ENCODE data around the gene TMEM132C.
A peak's percentile ranks its signal among the peaks of the same experiment; 100 is the strongest.

Gene TMEM132C

GRCh38 chr12:128671528-128672042 lies 404.6 kb downstream of the TMEM132C start:
- no peak for DNase-seq

GRCh38 chr12:128672428-128672827 lies 405.5 kb downstream of the TMEM132C start:
- no peak for DNase-seq

GRCh38 chr12:128672893-128673292 lies 405.9 kb downstream of the TMEM132C start:
- DNase-seq: no peak

GRCh38 chr12:128675576-128675975 lies 408.6 kb downstream of the TMEM132C start:
- DNase-seq: no peak

- no peak for DNase-seq
These were observed 413.6 kb downstream of the TMEM132C start for GRCh38 chr12:128680555-128680954.

- peak in 2 of 14 donors; percentile 9 to 56 for DNase-seq
These were observed 415.7 kb downstream of the TMEM132C start for GRCh38 chr12:128682548-128683275.

GRCh38 chr12:128684352-128684751 lies 417.4 kb downstream of the TMEM132C start:
- peak in 11 of 14 donors; percentile 2 to 74 (median 19) for DNase-seq

GRCh38 chr12:128685903-128686475 lies 419.0 kb downstream of the TMEM132C start:
- DNase-seq: peak in 1 of 14 donors; percentile 58

- DNase-seq: peak in 4 of 14 donors; percentile 8 to 90 (median 28)
These were observed 420.9 kb downstream of the TMEM132C start for GRCh38 chr12:128687851-128688250.

GRCh38 chr12:128690641-128691040 lies 423.7 kb downstream of the TMEM132C start:
- no peak for DNase-seq

- no peak for DNase-seq
These were observed 426.1 kb downstream of the TMEM132C start for GRCh38 chr12:128693115-128693514.

GRCh38 chr12:128693771-128694170 lies 426.8 kb downstream of the TMEM132C start:
- DNase-seq: no peak

GRCh38 chr12:128694445-128694844 lies 427.5 kb downstream of the TMEM132C start:
- no peak for DNase-seq

GRCh38 chr12:128695697-128696096 lies 428.7 kb downstream of the TMEM132C start:
- no peak for DNase-seq

GRCh38 chr12:128698301-128698972 lies 431.5 kb downstream of the TMEM132C start:
- no peak for DNase-seq

GRCh38 chr12:128699106-128699505 lies 432.1 kb downstream of the TMEM132C start:
- no peak for DNase-seq

- no peak for DNase-seq
These were observed 435.4 kb downstream of the TMEM132C start for GRCh38 chr12:128702371-128702770.

- no peak for DNase-seq
These were observed 438.2 kb downstream of the TMEM132C start for GRCh38 chr12:128705140-128705539.

GRCh38 chr12:128707488-128707887 lies 440.5 kb downstream of the TMEM132C start:
- DNase-seq: no peak

- no peak for DNase-seq
These were observed 441.8 kb downstream of the TMEM132C start for GRCh38 chr12:128708789-128709188.

GRCh38 chr12:128709660-128710059 lies 442.7 kb downstream of the TMEM132C start:
- DNase-seq: no peak

- DNase-seq: no peak
These were observed 444.5 kb downstream of the TMEM132C start for GRCh38 chr12:128711486-128711885.

GRCh38 chr12:128712622-128713021 lies 445.7 kb downstream of the TMEM132C start:
- no peak for DNase-seq
